GM06990 (cell line): ENCODE data around the gene ITCH.

ENCODE experiments used
- DNase-seq: peaks from one replicate; pipeline ENCODE4 v3.0.0-alpha.2; 2011; ENCODE audit not compliant: insufficient read length; ENCODE audit errors: extremely low read depth
- H3K27me3 ChIP-seq: replicated peaks from 2 replicates; pipeline ENCODE4 v1.6.0; 2011; ENCODE audit warnings: low read length; ENCODE audit not compliant: control insufficient read depth, insufficient read depth
- H3K36me3 ChIP-seq: 2 replicates; pipeline ENCODE4 v1.5.1; 2011; ENCODE audit warnings: low read length; ENCODE audit not compliant: control insufficient read depth, insufficient read depth
- H3K4me3 ChIP-seq: replicated peaks from 2 replicates; pipeline ENCODE4 v1.5.1; 2011; ENCODE audit warnings: low read depth, mild to moderate bottlenecking, control low read depth, low read length
- CTCF ChIP-seq: IDR thresholded peaks from 2 replicates; pipeline ENCODE4 v1.5.1; 2011; ENCODE audit warnings: low read length, control low read depth, mild to moderate bottlenecking, inconsistent platforms; ENCODE audit not compliant: insufficient read depth, poor library complexity, severe bottlenecking

The ITCH gene

GRCh38 chr20:34541917-34542316 is 178.8 kb downstream of the ITCH start:
- TF ChIP-seq CTCF, result no peak
- DNase-seq, result no peak
- H3K36me3 ChIP-seq, result peaks cover 9% of the 10 kb centered on the region
- H3K27me3 ChIP-seq, result no peaks in the 10 kb centered on the region
- H3K4me3 ChIP-seq, result no peak overlapping the region

GRCh38 chr20:34542439-34542838 is 179.4 kb downstream of the ITCH start:
- Histone ChIP-seq H3K27me3 (no peaks in the 10 kb centered on the region), H3K4me3 (no peak overlapping the region), H3K36me3 (peaks cover 5% of the 10 kb centered on the region)
- no peak for DNase-seq
- no peak for TF ChIP-seq CTCF

GRCh38 chr20:34543463-34544056 is 180.5 kb downstream of the ITCH start:
- Histone ChIP-seq H3K36me3 (peaks cover 3% of the 10 kb centered on the region), H3K27me3 (no peaks in the 10 kb centered on the region), H3K4me3 (no peak overlapping the region)
- DNase-seq, result no peak
- TF ChIP-seq CTCF, result no peak

- no peak overlapping the region for H3K4me3 ChIP-seq
- no peak for DNase-seq
- H3K27me3 ChIP-seq, result no peaks in the 10 kb centered on the region
- H3K36me3 ChIP-seq, result peaks cover 3% of the 10 kb centered on the region
- TF ChIP-seq CTCF, result no peak
Measured at GRCh38 chr20:34544109-34544796, 181.2 kb downstream of the ITCH start.

- no peak for TF ChIP-seq CTCF
- Histone ChIP-seq H3K27me3 (no peaks in the 10 kb centered on the region), H3K4me3 (no peak overlapping the region), H3K36me3 (peaks cover 1% of the 10 kb centered on the region; the same call in 1 of the 2 replicates)
- DNase-seq, result no peak
Measured at GRCh38 chr20:34546751-34547181, 183.7 kb downstream of the ITCH start.
